H9 (cell line): ENCODE data around the gene USPL1. TPM values are rescaled to one million over a fixed set of nuclear protein-coding genes. Genes with fewer than 3 reads are reported as not detected.

Source experiments
- DNase-seq: peaks from one replicate; pipeline ENCODE4 v3.0.0-alpha.2; 2017
- H2AFZ ChIP-seq: one replicate; pipeline ENCODE4 v1.6.1; 2013; ENCODE audit warnings: mild to moderate bottlenecking, low read length, control low read depth, moderate library complexity
- H2AK5ac ChIP-seq: 2 replicates; pipeline ENCODE4 v1.6.1; 2013; ENCODE audit warnings: low read length, control low read depth, mixed read lengths; ENCODE audit not compliant: insufficient read length
- H2BK120ac ChIP-seq: one replicate; pipeline ENCODE4 v1.6.1; 2013; ENCODE audit warnings: low read depth, mild to moderate bottlenecking, low read length, control low read depth, inconsistent platforms; ENCODE audit not compliant: poor library complexity, severe bottlenecking
- H2BK12ac ChIP-seq: 2 replicates; pipeline ENCODE4 v1.6.1; 2013; ENCODE audit warnings: low read length, control low read depth, mixed read lengths, low read depth; ENCODE audit not compliant: insufficient read length
- H2BK15ac ChIP-seq: 2 replicates; pipeline ENCODE4 v1.6.1; 2013; ENCODE audit warnings: low read depth, low read length, control low read depth
- H2BK20ac ChIP-seq: one replicate; pipeline ENCODE4 v1.6.1; 2013; ENCODE audit warnings: low read depth, mild to moderate bottlenecking, low read length, control low read depth, inconsistent platforms; ENCODE audit not compliant: poor library complexity, severe bottlenecking
- H2BK5ac ChIP-seq: 2 replicates; pipeline ENCODE4 v1.6.1; 2013; ENCODE audit warnings: low read length, control low read depth, mixed read lengths; ENCODE audit not compliant: insufficient read length
- H3K14ac ChIP-seq: 2 replicates; pipeline ENCODE4 v1.6.1; 2013; ENCODE audit warnings: low read length, control low read depth; ENCODE audit not compliant: insufficient read depth
- H3K18ac ChIP-seq: 2 replicates; pipeline ENCODE4 v1.6.1; 2013; ENCODE audit warnings: low read depth, mild to moderate bottlenecking, mixed read lengths, low read length, control low read depth; ENCODE audit not compliant: insufficient read length
- H3K23ac ChIP-seq: 2 replicates; pipeline ENCODE4 v1.6.1; 2013; ENCODE audit warnings: low read length, control low read depth, mixed read lengths, low read depth; ENCODE audit not compliant: insufficient read length
- H3K23me2 ChIP-seq: 2 replicates; pipeline ENCODE4 v1.6.1; 2013; ENCODE audit warnings: low read depth, mild to moderate bottlenecking, mixed read lengths, low read length, control low read depth; ENCODE audit not compliant: insufficient read length, poor library complexity, severe bottlenecking
- H3K27ac ChIP-seq: 2 replicates; pipeline ENCODE4 v1.5.1; 2013; ENCODE audit warnings: low read length, control low read depth, mixed read lengths, low read depth; ENCODE audit not compliant: insufficient read length
- H3K27me3 ChIP-seq: 2 replicates; pipeline ENCODE4 v1.6.1; 2013; ENCODE audit warnings: low read length, control low read depth, inconsistent platforms; ENCODE audit not compliant: insufficient read depth
- H3K4ac ChIP-seq: 2 replicates; pipeline ENCODE4 v1.6.1; 2013; ENCODE audit warnings: low read depth, mild to moderate bottlenecking, control low read depth, inconsistent platforms, low read length, moderate library complexity
- H3K4me1 ChIP-seq: 2 replicates; pipeline ENCODE4 v1.6.1; 2013; ENCODE audit warnings: low read length, control low read depth, inconsistent platforms; ENCODE audit not compliant: insufficient read depth
- H3K4me2 ChIP-seq: 2 replicates; pipeline ENCODE4 v1.6.1; 2013; ENCODE audit warnings: low read length, control low read depth, mixed read lengths; ENCODE audit not compliant: insufficient read length, insufficient read depth
- H3K56ac ChIP-seq: 2 replicates; pipeline ENCODE4 v1.6.1; 2013; ENCODE audit warnings: low read depth, mild to moderate bottlenecking, mixed read lengths, low read length, control low read depth; ENCODE audit not compliant: insufficient read length
- H3K79me1 ChIP-seq: 2 replicates; pipeline ENCODE4 v1.6.1; 2013; ENCODE audit warnings: low read depth, mild to moderate bottlenecking, moderate library complexity, low read length, control low read depth, inconsistent platforms; ENCODE audit not compliant: insufficient read depth, poor library complexity, severe bottlenecking
- H3K79me2 ChIP-seq: 2 replicates; pipeline ENCODE4 v1.6.1; 2013; ENCODE audit warnings: low read length, control low read depth, inconsistent platforms; ENCODE audit not compliant: insufficient read depth
- H3K9ac ChIP-seq: 2 replicates; pipeline ENCODE4 v1.6.1; 2013; ENCODE audit warnings: low read length, control low read depth, mixed read lengths; ENCODE audit not compliant: insufficient read length; ENCODE audit errors: extremely low read depth
- H3K9me3 ChIP-seq: one replicate; pipeline ENCODE4 v1.6.1; 2013; ENCODE audit warnings: low read depth, low read length, inconsistent platforms; ENCODE audit not compliant: control insufficient read depth
- H3T11ph ChIP-seq: one replicate; pipeline ENCODE4 v1.6.1; 2013; ENCODE audit warnings: mild to moderate bottlenecking, low read length, control low read depth, inconsistent platforms
- H4K20me1 ChIP-seq: one replicate; pipeline ENCODE4 v1.6.1; 2013; ENCODE audit not compliant: control insufficient read depth, insufficient read length, insufficient read depth
- H4K5ac ChIP-seq: 2 replicates; pipeline ENCODE4 v1.6.1; 2013; ENCODE audit warnings: low read depth, mild to moderate bottlenecking, mixed read lengths, low read length, control low read depth; ENCODE audit not compliant: insufficient read length
- H4K8ac ChIP-seq: replicated peaks from 2 replicates; pipeline ENCODE4 v1.6.1; 2013; ENCODE audit warnings: low read length, control low read depth, mixed read lengths, low read depth; ENCODE audit not compliant: insufficient read length
- H4K91ac ChIP-seq: 2 replicates; pipeline ENCODE4 v1.6.1; 2013; ENCODE audit warnings: low read depth, mild to moderate bottlenecking, moderate library complexity, mixed read lengths, low read length, control low read depth; ENCODE audit not compliant: insufficient read length
- H3K27ac Mint-ChIP-seq, 3 experiments: 2 replicates in 2 of 3; 3 replicates in 1 of 3; pipeline ENCODE4 v1.8.0; 2020 to 2021; ENCODE audit warnings: mixed read lengths in 3 of 3, mild to moderate bottlenecking in 1 of 3, moderate library complexity in 1 of 3
- H3K27me3 Mint-ChIP-seq: 2 replicates; pipeline ENCODE4 v1.8.0; 2021; ENCODE audit warnings: low read depth, mild to moderate bottlenecking, moderate library complexity, mixed read lengths
- H3K36me3 Mint-ChIP-seq, 3 experiments: 2 replicates in 2 of 3; 3 replicates in 1 of 3; pipeline ENCODE4 v1.8.0; 2020 to 2021; ENCODE audit warnings: low read depth in 3 of 3, mixed read lengths in 3 of 3; ENCODE audit not compliant: insufficient read depth in 1 of 3
- H3K4me1 Mint-ChIP-seq, 2 experiments: 2 replicates each; pipeline ENCODE4 v1.8.0; 2020; ENCODE audit warnings: mixed read lengths in 2 of 2
- H3K4me3 Mint-ChIP-seq, 2 experiments: 2 replicates in 1 of 2; 3 replicates in 1 of 2; pipeline ENCODE4 v1.8.0; 2020 to 2021; ENCODE audit warnings: mild to moderate bottlenecking in 2 of 2, mixed read lengths in 2 of 2, moderate library complexity in 1 of 2
- H3K9me3 Mint-ChIP-seq, 2 experiments: 2 replicates in 1 of 2; 3 replicates in 1 of 2; pipeline ENCODE4 v1.8.0; 2020; ENCODE audit warnings: mild to moderate bottlenecking in 2 of 2, mixed read lengths in 2 of 2, moderate library complexity in 1 of 2
- WGBS: extraction: QIAGEN DNeasy Blood & Tissue Kit; methylation state at CpG from one replicate; pipeline ENCODE4 v1.1.7; 2013; ENCODE audit warnings: missing lambda C conversion rate, low lambda C conversion rate, mixed read lengths; ENCODE audit not compliant: insufficient read length; ENCODE audit errors: extremely low coverage; 5-methylcytosine and 5-hydroxymethylcytosine counted together
- total RNA-seq: library from RNA; stranded (reverse); gene quantifications from 2 replicates; pipeline ENCODE4 v1.2.1, GENCODE V29; 2021
- TF ChIP-seq, protein P1 (sequence below): fragments of 200-600 bp; sonication (generic); conservative IDR thresholded peaks from 3 replicates; pipeline ENCODE4 v1.8.0; 2021; ENCODE audit warnings: antibody characterized with exemption, mild to moderate bottlenecking

USPL1 gene
- total RNA-seq, 1 experiment from 2014 or later, result 17.6 TPM

DNA sequence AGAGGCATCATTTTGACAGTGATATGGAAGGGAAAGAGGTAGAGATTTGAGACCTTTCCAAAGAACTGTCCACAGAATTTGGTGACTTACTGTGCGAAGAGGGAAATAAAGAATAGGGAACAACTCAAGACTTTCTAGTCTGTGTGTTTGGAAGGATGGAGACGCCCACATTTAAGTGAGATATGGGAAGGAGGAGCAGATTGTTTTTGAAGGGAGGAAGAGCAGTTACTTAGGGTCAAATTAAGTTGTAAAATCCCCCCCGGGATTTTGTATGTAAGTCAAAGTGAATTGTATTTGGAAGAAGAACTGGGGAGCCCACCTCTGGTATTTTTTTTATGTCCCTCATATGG is 1.2 kb downstream of the USPL1 start:
- no CpG with 5 or more reads among the region's 3 CpGs for WGBS
- H3K9ac ChIP-seq, result no peak overlapping the region
- no peak overlapping the region for H4K8ac ChIP-seq
- H3K23ac ChIP-seq, result no peak overlapping the region
- no peak overlapping the region for H2BK15ac ChIP-seq
- H3K27me3 ChIP-seq, result no peaks in the 10 kb centered on the region
- peaks cover 13% of the 10 kb centered on the region for H3K23me2 ChIP-seq
- no peak overlapping the region for H2BK5ac ChIP-seq
- no peaks in the 10 kb centered on the region for H3K9me3 ChIP-seq
- H4K20me1 ChIP-seq, result no peaks in the 10 kb centered on the region
- DNase-seq, result no peak
- H3K27ac ChIP-seq, result no peak overlapping the region
- Mint-ChIP-seq H3K4me1 (peaks cover 17% of the 10 kb centered on the region in 2 experiments), H3K4me3 (no peak overlapping the region), H3K27ac (no peak overlapping the region), H3K27me3 (no peaks in the 10 kb centered on the region), H3K9me3 (no peaks in the 10 kb centered on the region), H3K36me3 (peaks cover 6 to 24% (median 18%) of the 10 kb centered on the region in 3 experiments; a peak in 5 of 7 replicates)
- H2AK5ac ChIP-seq, result no peak overlapping the region
- peaks cover 6% of the 10 kb centered on the region for H3K79me1 ChIP-seq
- no peak overlapping the region for H3K4ac ChIP-seq
- H3K79me2 ChIP-seq, result peaks cover 27% of the 10 kb centered on the region
- H3K18ac ChIP-seq, result no peak overlapping the region
- no peak overlapping the region for H4K91ac ChIP-seq
- H3K4me2 ChIP-seq, result peak overlapping the region; percentile 98
- no peak overlapping the region for H4K5ac ChIP-seq
- H3K4me1 ChIP-seq, result no peaks in the 10 kb centered on the region
- no peak overlapping the region for H2BK20ac ChIP-seq
- H3K14ac ChIP-seq, result no peak overlapping the region
- no peak overlapping the region for H3K56ac ChIP-seq
- H3T11ph ChIP-seq, result no peak overlapping the region
- no peak overlapping the region for H2BK120ac ChIP-seq
- no peak overlapping the region for H2AFZ ChIP-seq
- TF ChIP-seq, protein P1, sequence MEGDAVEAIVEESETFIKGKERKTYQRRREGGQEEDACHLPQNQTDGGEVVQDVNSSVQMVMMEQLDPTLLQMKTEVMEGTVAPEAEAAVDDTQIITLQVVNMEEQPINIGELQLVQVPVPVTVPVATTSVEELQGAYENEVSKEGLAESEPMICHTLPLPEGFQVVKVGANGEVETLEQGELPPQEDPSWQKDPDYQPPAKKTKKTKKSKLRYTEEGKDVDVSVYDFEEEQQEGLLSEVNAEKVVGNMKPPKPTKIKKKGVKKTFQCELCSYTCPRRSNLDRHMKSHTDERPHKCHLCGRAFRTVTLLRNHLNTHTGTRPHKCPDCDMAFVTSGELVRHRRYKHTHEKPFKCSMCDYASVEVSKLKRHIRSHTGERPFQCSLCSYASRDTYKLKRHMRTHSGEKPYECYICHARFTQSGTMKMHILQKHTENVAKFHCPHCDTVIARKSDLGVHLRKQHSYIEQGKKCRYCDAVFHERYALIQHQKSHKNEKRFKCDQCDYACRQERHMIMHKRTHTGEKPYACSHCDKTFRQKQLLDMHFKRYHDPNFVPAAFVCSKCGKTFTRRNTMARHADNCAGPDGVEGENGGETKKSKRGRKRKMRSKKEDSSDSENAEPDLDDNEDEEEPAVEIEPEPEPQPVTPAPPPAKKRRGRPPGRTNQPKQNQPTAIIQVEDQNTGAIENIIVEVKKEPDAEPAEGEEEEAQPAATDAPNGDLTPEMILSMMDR, result no peak
- no peak overlapping the region for H2BK12ac ChIP-seq
